Muscle layer of duodenum (tissue), 2 donors: Measurements from ENCODE around the gene PDE11A.

Source experiments
- H3K27ac ChIP-seq: one replicate; pipeline ENCODE4 v1.7.0; 2013; ENCODE audit warnings: mild to moderate bottlenecking, low read length
- H3K27me3 ChIP-seq: one replicate; pipeline ENCODE4 v1.7.0; 2013; ENCODE audit warnings: low read depth, mild to moderate bottlenecking, control low read depth, low read length
- H3K36me3 ChIP-seq, 2 donors: one replicate each; pipeline ENCODE4 v1.7.0; 2013; ENCODE audit warnings: low read length in 2 of 2, control low read depth in 1 of 2, mild to moderate bottlenecking in 1 of 2; ENCODE audit not compliant: insufficient read depth in 2 of 2, control insufficient read depth in 1 of 2
- H3K4me1 ChIP-seq, 2 donors: one replicate each; pipeline ENCODE4 v1.7.0; 2013; ENCODE audit warnings: low read length in 2 of 2, mild to moderate bottlenecking in 2 of 2, control low read depth in 1 of 2, moderate library complexity in 1 of 2; ENCODE audit not compliant: insufficient read depth in 2 of 2, control insufficient read depth in 1 of 2
- H3K4me3 ChIP-seq, 2 donors: one replicate each; pipeline ENCODE4 v1.7.0; 2013; ENCODE audit warnings: low read length in 2 of 2, low read depth in 1 of 2, mild to moderate bottlenecking in 1 of 2
- H3K9me3 ChIP-seq, 2 donors: one replicate each; pipeline ENCODE4 v1.7.0; 2013; ENCODE audit warnings: low read length in 2 of 2, control low read depth in 1 of 2, mild to moderate bottlenecking in 1 of 2; ENCODE audit not compliant: control insufficient read depth in 1 of 2
- donor health status: healthy.

The PDE11A gene

DNA sequence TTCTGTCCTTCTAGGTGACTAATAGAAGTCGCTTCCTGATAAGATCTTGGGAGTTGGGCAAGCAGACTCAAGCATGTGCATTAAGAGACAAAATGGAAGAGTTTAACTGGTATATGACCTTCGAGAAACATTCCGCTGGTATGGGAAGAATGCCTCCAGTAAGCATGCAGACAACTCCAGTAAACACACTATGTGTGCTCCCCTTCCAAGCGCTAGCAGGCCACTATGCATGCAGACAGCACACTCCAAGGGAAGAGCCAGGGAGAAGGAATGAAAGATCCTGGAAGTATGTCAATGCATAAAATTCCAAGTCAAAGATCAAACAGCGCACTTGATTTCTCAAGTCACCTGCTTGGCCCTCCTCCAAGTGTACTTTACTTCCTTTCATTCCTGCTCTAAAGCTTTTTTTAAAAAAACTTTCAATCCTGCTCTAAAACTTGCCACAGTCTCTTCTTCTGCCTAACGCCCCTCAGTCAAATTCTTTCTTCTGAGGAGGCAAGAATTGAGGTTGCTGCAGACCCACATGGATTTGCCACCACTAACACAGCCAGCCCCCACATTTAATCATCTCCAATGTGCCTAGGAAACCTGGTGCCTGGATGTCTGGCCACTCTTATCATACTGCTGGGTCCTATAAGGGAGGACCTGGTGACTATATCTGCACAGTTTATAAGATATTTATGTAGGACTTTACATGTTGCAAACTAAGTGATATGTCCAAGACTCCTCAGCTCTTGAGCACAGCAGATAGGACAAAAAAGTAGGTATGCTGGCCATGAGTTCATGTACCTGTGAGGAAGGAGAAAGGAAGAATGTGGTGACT lies 239.8 kb downstream of the PDE11A start:
- Histone ChIP-seq H3K9me3 (peaks cover 3 to 7% of the 10 kb centered on the region in 2 donors), H3K36me3 (no peaks in the 10 kb centered on the region), H3K4me3 (no peak overlapping the region), H3K27me3 (no peaks in the 10 kb centered on the region), H3K27ac (no peak overlapping the region), H3K4me1 (no peaks in the 10 kb centered on the region)

DNA sequence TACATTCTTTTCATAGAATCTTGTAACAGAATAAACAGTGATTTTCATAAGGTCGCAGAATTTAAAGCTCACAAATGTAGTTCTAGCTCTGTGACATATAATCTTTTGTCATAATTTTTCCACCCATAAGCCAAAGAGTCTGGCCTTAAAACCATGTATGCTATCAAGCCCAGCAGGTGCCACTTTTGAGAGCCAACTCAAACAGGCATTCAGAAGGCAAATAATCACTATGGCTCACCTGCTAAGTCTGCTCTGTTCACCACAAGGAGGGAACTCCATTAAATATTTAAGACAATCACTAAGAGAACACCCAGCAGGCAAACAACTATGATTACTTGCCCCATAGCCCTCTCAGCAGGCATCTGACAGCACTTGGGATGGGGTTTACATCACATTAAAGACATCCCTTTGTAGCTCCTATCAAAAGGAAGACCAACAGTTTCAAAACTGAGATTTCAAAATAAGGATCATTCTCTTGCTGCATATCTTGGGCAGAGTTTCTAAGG lies 241.6 kb downstream of the PDE11A start:
- H3K27ac ChIP-seq: no peak overlapping the region
- peaks cover 3 to 7% of the 10 kb centered on the region in 2 donors for H3K9me3 ChIP-seq
- no peaks in the 10 kb centered on the region for H3K36me3 ChIP-seq
- H3K4me1 ChIP-seq: no peaks in the 10 kb centered on the region
- H3K27me3 ChIP-seq: no peaks in the 10 kb centered on the region
- H3K4me3 ChIP-seq: no peak overlapping the region

DNA sequence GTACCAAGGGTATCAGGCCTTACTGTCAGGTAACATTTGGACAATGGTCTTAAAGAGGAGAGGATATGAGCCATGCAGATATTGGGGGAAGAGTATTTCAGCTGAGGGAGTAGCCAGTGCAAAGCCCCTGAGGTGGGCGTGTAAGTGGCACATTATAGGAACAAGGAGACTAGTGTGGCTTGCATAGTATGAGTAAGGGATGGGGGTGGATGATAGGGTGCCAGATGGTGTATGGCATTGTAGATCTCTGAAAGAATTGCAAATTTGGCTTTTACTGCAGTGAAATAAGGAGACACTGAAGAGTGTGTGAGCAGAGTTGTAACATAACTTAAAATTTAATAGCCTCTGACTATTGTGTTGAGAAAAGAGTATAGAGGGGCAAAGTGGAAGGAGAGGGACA lies 244.0 kb downstream of the PDE11A start:
- H3K27ac ChIP-seq: no peak overlapping the region
- H3K36me3 ChIP-seq: no peaks in the 10 kb centered on the region
- H3K9me3 ChIP-seq: peaks cover 0 to 3% of the 10 kb centered on the region in 2 donors
- no peaks in the 10 kb centered on the region for H3K4me1 ChIP-seq
- H3K27me3 ChIP-seq: no peaks in the 10 kb centered on the region
- no peak overlapping the region for H3K4me3 ChIP-seq

DNA sequence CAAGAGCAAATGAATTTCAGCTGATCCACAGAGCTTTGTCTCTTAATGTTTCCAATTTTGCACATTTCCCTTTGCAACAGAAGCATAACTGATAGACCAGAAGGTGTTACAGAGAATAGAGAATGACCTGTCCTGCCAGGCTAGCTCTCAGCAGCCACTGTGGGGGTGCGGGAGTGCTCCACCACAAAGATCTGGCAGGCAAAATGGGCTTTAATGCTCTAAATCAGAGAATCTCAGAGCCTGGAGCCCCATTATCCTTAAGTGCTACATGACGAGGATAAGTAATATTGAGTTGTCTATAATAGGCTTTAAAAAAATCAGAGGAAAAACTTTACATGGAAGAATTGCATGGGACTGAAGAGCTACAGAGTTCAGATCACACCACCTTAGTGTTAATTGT lies 245.7 kb downstream of the PDE11A start:
- Histone ChIP-seq H3K36me3 (no peaks in the 10 kb centered on the region), H3K9me3 (no peaks in the 10 kb centered on the region), H3K4me3 (no peak overlapping the region), H3K27ac (no peak overlapping the region), H3K4me1 (no peaks in the 10 kb centered on the region), H3K27me3 (no peaks in the 10 kb centered on the region)

DNA sequence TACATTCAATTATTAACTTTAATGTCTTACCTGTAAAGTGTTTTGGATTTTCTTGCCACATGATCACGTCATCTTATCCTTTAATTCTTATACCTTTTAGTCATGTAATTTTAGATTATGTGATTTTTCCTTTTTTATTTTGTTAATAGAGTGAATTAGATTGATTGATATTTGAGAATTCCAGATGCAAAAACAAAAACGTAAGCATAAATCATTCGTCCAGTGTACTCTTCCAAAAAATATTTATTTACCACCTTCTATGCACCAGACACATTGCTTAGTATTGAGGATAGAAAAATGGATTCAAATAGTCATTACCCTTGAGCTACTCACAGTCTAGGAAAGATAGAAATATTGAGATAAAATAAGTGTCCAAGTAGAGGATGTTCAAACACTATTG lies 249.6 kb downstream of the PDE11A start:
- no peak overlapping the region for H3K4me3 ChIP-seq

DNA sequence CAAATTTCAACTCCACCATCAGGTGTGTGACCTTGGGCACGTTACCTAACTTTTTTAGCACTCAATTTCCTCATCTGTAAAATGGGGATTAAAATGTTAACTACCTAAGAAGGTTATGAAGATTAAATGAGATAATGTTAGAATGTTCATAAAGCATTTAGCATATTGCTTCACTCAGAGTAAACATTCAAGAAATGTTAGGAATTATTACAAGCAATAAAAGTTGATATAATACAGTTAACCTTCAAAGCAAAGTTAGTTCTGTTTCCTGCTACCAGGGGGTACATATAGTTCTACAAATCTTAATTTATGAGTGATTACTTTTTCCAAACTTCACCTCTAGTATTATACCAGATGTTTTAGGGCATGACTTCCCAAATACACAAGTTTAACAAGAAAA lies 254.2 kb downstream of the PDE11A start:
- Histone ChIP-seq H3K27me3 (no peaks in the 10 kb centered on the region), H3K9me3 (no peaks in the 10 kb centered on the region)

More for the DNA sequence above, 249.6 kb downstream of the PDE11A start:
- Histone ChIP-seq H3K27ac (no peak overlapping the region), H3K9me3 (no peaks in the 10 kb centered on the region), H3K27me3 (no peaks in the 10 kb centered on the region), H3K4me1 (no peaks in the 10 kb centered on the region), H3K36me3 (no peaks in the 10 kb centered on the region)

DNA sequence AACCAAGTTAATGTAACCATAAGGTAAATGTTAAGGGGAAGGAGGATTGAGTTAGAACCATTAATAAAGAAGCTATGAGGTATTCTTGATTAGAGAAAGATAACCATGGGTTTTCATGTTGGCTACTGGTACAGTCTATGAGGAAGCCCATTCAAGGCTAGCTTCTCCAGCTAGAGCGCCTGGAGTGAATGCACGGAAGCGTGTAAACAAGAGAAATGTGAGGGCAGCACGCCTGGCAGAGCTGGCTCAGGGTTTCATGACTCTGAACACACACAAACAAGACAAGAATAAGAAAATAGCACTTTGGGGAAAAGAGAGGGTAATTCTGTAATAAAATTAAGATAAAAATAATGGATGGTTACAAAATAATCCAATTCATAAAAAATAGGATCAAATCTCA lies 255.3 kb downstream of the PDE11A start:
- no peaks in the 10 kb centered on the region for H3K27me3 ChIP-seq
- no peaks in the 10 kb centered on the region for H3K9me3 ChIP-seq
- no peak overlapping the region for H3K4me3 ChIP-seq
- H3K36me3 ChIP-seq: no peaks in the 10 kb centered on the region
- no peaks in the 10 kb centered on the region for H3K4me1 ChIP-seq
- H3K27ac ChIP-seq: no peak overlapping the region

More for the DNA sequence above, 254.2 kb downstream of the PDE11A start:
- Histone ChIP-seq H3K4me3 (no peak overlapping the region), H3K27ac (no peak overlapping the region), H3K4me1 (no peaks in the 10 kb centered on the region), H3K36me3 (no peaks in the 10 kb centered on the region)

DNA sequence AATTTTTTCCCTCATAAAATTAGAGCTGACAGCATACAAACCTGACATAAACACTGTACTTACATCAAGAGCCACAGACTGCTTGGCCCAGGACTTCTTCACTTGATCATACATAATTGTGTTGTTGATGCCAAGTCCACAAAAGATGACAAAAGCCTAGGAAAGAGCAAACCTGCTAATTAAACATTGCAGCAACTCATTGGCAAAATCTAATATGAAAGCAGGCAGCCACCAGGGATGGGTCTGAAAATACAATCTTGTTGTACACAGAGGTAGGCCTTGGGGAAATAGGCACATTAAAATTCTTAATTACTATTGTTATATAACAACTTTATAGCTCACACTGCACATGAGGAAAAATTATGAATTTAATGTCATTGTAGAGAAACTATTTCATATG lies 255.8 kb downstream of the PDE11A start:
- H3K27me3 ChIP-seq: no peaks in the 10 kb centered on the region
- H3K4me1 ChIP-seq: no peaks in the 10 kb centered on the region
- no peaks in the 10 kb centered on the region for H3K36me3 ChIP-seq
- H3K4me3 ChIP-seq: no peak overlapping the region
- H3K9me3 ChIP-seq: no peaks in the 10 kb centered on the region
- H3K27ac ChIP-seq: no peak overlapping the region

DNA sequence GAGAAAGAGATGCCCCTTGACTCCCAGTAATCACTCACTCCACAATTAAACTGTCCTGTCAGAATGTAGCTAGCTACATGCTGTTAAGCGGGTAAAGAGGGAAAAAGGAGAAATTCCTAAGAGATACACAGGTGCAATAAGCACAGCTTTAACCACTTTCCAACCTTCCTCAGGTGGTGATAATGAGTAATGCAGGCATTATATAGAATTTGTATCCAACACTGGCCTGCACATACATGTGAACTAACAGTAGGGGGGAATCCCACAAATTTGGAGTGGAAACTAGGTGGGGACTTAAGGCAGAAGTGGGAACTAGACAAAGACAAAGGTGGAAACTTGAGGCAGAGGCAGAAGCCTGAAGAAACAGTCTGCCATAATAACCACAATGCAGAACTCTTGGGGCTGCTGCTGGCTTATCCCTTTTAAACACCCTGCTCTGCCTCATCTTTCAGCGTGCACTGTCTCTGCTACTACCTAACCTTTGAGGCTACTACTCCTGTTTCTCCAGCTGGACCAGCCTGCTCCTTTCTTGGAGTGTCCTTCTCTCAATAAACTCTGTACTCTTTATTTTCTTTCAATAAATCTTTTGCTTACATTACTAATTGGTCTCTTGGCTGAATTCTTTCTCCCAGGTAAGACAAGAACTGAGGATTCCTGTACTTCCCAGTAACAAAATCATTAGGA lies 259.7 kb downstream of the PDE11A start:
- Histone ChIP-seq H3K9me3 (no peaks in the 10 kb centered on the region), H3K27ac (no peak overlapping the region), H3K27me3 (no peaks in the 10 kb centered on the region), H3K4me3 (no peak overlapping the region), H3K36me3 (no peaks in the 10 kb centered on the region), H3K4me1 (no peaks in the 10 kb centered on the region)

DNA sequence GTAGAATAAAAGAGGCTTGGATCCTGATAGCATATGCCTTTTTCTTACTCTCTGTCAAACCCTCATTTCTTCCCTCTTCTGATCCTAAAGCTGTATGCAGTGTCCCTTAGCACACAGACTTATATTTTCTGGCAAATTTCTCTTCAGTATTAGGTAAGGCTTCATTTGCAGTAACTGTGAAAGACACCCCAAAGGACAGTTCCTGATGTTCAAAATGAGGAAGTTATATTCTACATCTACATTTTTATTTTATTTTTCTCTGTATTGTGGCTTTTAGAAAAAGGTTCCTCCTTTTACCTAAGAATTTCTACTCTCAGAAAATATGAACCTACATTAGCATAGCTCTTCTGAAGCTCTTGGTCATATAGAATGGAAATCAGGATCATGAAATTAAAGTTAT lies 261.7 kb downstream of the PDE11A start:
- Histone ChIP-seq H3K4me3 (no peak overlapping the region), H3K27ac (no peak overlapping the region), H3K9me3 (no peaks in the 10 kb centered on the region), H3K27me3 (no peaks in the 10 kb centered on the region), H3K4me1 (no peaks in the 10 kb centered on the region), H3K36me3 (no peaks in the 10 kb centered on the region)

DNA sequence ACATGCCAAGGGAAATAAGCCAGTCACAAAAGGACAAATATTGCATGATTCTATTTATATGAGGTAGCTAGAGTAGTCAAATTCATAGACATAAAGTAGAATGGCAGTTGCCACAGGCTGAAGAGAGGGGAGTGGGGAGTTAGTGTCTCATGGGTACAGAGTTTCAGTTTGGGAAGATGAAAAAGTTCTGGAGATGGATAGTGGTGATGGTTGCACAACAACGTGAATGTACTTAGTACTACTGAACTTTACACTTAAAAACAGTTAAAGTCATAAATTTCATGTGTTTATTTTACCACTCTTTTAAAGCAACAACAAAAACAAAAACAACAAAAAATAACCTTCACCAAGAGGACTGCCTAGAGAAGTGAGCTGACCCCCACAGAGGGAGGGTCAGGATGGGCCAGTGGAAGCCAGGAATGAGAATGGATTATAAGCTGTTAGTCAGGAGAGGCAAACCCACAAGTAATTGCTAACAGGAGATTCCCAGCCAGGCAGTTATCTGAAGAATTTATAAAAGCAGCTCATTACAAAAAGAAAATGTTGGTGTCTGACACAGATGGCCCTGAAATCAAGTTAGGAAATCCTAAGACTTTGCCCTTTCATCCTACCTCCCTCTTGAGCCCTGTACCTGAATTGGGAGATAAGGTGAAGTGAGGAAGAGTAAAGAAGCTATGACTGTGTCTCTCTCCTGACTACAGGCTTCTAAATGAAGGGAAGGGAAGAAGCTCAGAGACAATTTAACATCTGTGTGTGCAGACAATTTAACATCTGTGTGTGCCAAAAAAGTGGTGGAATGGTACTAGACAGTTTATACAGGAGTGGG lies 263.4 kb downstream of the PDE11A start:
- H3K4me1 ChIP-seq: no peaks in the 10 kb centered on the region
- no peaks in the 10 kb centered on the region for H3K36me3 ChIP-seq
- no peak overlapping the region for H3K4me3 ChIP-seq
- H3K27me3 ChIP-seq: no peaks in the 10 kb centered on the region
- H3K27ac ChIP-seq: no peak overlapping the region
- no peaks in the 10 kb centered on the region for H3K9me3 ChIP-seq
